Measurements from ENCODE around the gene OPN4.

Gene OPN4

DNA sequence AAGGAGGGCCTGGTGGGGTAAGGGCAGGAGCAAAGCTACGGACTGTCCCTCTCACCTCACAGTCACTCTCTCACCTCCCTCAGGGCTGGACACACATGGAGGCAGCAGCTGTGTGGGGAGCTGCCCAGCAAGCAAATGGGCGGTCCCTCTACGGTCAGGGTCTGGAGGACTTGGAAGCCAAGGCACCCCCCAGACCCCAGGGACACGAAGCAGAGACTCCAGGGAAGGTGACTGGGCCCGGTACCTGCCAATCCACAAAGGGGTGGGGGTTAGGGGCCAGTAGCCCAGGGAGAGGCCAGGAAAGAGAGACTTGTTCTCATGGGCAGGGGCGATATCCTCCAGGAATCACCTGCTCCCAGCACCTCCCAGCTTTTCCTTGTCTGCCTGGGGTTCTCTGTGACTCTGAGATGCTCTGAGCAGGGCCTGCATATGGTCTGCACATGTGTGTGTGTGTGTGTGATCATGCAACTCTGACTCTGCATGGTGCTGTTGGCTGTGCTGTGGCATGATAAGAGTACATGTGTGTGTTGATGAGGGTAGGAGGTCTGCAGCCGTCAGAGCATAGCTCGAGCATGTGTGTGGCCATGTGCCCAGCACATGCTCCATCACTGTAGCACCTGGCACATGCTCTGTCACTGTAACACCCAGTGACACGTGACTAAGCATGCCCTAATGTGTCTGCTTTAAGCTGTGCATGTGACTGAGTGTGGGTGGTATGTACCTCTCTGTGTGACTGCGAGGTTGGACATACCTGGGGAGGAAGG lies 9.4 kb downstream of the OPN4 start:
- no peak for DNase-seq

DNA sequence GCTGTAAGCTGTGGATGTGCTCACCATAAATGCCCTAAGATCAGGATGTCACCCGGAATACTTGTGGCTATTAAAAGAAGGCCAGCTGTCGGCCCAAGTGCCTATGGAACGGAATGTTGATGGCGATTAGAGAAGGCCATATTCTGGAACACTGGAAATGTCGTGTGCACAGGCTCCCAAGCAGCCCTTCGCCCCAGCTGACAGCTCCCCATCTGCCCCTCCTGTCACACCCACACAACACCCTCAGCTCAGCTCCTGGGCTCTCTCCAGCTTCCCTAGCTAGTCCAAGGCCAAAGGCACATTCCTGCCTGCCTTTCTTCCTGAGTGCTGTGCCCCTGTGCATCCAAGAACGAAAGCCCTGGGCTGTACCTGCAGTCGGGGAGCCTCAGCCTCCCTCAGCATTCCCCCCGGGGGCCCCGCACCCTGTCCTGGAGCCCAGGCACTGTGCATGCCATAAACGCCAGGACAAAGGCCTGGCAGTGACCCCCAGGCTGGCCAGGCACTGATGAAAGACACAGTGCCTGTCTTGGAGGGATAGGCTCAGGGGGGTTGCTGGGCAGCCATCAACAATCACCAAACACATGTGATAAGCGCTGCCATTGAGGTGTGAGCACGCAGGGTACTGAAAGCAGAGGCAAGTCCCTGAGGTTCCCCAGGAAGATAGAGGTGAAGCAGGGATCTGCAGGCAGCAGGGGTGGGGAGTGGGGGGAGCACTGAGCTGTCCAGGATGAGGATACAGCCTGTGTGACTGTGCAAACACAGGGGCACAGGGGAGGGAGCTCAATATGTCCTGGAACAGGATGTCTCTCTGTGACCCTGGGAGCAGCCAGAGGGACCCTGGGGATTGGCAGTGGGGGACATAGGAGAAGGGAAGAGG lies 10.2 kb downstream of the OPN4 start:
- no peak for DNase-seq

DNA sequence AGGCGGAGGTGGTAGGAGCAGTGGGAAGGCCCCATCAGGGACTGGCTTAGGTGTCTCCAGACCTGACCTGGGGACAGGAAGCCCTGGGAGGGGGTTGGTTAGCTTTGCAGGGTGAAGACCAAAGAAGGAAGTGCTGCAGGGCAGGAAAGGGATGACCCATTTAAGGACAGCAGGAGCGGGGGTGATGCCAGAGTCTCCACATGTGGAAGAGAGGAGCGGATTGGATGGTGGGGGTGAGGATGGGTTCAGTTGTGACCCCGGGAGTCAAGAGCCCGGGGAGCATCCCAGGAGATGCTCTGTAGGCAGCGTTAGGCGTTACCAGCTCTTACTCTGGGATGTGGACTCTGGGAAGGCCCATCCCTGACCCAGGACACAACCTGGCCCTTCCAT lies 10.9 kb downstream of the OPN4 start:
- no peak for DNase-seq

DNA sequence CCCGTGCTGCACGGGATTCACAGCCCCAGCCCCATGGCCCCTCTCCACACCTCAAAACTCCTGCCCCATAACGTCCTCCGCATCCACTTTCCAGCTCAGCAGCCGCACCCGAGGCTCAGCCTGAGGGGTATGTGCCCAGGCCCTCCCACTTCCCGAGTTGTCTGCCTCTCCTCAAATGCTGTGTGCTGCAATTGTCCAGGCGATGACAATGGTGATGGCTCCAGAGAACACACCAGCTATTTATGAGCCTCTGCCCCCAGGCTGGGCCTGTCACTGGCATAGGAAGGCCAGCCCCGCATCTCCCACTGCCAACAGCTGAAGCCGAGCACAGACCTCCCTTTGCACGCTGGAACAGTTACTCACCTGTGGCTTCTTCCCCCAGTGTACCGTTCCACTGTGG lies 11.5 kb downstream of the OPN4 start:
- DNase-seq: no peak

DNA sequence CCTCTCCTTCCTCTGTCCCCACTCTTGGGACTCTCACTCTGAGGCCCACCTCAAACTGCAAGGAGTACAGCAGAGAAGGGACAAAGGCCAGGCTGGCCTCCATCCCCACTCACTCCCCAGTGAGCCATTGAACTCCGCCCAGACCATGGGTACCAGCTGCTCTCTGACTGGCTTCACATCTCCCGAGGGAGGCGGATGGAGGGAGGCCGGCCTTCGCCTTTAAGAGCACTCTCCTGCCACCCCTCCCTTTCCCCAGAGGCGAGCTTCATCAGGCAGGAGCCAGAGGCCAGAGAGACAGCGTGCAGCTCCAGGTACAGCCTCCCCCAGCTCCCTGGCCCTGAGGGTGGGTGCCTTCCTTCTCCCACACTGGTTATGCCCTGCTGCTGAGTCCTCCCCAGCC lies 12.2 kb downstream of the OPN4 start:
- no peak for DNase-seq

DNA sequence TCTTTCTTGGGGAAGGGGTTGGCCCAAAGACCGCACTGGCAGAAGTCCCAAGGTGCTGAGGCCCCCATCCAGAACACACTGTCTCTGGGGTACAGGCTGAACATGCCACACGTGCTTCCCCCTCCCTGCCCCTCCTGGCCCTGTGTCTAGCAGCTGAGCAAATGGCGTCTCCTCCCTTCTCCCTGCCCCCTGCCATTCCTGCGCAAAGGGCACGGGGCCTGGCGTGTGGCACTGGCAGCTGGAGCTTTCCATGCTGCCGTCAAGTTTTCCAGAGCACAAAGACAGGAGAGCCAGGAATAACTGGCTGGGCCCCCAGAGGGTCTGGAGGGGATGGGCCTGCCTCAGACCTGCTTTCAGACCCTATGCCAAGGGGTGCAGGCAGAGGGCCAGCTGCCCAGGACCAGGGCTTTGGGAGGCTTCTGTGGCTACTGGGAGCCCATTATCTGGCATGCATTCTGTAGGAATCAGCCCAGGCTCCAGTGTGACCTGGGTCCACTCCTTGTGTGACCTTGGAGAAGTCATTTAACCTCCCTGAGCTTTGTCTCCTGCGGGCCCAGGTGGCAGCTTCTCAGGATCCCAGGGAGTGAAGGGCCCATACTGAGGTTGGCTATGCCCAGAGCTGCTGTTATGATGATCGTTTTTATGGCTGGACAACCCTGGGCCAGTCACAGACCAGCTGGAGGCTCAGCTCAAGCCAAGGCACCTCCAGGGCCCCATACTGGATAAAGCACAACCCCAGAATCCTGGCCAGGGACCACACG lies 13.3 kb downstream of the OPN4 start:
- DNase-seq: no peak

DNA sequence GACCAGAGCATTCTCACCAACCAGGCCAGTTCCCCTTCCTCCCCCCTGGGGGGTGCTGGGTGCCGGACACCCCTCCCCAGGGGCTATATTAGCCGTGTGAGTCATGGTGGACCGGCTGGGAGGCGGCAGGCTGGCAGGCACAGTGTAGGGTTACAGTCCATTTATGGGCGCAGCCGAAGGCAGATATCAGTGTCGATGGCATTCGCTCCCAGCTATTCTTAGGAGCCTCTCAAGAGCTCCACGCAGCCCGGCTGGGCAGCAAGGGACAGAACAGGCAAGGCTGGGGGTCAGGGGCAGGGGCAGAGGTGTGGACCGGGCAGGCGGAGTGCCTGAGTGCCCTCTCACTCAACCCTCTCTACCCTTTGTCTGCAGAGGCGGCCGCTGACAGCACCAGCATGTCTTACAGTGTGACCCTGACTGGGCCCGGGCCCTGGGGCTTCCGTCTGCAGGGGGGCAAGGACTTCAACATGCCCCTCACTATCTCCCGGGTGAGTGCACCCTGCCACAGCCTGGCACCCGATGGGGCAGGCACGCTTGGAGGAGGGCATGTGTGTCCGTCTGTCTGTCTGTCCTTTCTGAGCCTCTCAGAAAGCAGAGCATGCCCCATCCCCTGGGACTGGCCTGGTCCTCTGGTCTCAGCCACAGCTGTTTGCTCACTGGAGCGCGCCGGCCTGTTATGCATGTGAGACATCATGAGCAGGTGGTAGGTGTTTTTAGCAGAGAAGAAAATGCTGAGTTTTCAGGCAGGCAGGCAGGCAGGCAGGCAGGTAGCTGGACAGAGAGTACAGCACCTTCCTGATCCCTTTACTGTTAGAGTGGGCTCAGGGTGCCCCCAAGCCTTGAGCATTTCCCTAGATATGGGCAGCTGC lies 14.2 kb downstream of the OPN4 start, which contains the start of gene LDB3:
Gene LDB3 (plus strand): TSS at position 215 of the 869 bp plus-strand sequence. CDS start 181 bp downstream, at position 396.
- peak; percentile 73 for DNase-seq

DNA sequence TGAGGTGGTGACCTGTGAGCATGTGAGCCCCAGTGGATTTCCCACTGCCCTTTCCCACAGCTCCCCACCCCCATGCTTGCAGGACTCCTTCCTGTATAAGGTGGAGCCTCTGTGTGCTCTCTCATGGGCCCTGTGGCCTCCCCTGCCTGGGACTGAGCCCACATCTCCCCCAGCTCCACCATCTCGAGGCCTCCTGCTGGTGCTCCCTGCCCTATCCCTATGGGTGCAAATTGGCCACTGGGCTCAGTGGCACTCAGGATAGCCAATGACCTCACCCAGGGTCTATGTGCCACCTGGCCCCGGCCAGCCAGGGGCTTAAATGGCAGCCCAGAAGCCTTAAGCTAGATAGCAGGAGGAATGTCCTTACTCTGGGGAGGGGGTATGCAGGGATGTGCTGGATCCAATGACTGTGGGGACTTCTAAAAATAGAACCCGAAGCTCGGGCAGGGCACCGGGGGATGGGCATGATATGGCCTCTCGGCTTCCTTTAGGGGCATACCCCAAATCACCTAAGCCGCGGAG lies 16.0 kb downstream of the OPN4 start:
- DNase-seq: no peak

DNA sequence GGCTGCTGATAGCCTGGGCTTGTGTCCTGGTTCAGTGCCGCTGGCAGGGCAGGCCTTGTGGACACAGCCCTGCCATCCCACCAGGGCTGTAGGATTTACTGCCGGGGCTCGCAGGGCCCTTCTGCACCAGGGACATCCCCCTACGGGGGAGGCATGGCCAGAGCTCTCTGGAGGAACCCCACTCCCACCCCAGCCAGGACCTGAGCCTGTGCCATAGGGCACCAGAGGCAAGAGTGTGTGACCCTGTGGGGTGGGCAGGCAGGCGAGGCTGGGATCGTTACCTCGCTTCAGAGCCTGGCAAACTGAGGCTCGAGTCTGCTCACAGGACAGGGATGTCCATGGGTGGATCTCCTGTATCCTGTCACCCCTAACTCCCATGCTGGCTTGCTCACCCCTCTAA lies 16.5 kb downstream of the OPN4 start:
- no peak for DNase-seq

DNA sequence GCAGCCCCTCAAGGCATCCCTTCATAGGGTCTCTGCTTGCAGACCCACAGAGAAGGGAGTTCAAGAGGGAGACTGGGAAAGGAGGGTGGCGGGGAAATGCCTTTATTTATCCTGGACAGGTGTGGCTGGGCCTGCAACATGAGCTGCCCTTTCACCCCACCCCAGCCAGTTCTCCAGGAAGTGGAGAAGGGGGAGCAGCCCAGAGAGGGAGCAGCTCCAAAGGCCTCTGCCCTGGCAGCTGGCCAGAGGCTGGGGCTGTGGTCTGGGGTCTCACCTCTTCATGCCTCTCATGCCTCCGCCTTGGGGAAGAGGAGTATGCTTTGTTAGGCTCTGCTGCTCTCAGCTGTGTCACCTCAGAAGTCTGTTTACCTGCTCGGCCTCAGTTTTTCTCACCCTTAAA lies 17.1 kb downstream of the OPN4 start:
- DNase-seq: no peak

DNA sequence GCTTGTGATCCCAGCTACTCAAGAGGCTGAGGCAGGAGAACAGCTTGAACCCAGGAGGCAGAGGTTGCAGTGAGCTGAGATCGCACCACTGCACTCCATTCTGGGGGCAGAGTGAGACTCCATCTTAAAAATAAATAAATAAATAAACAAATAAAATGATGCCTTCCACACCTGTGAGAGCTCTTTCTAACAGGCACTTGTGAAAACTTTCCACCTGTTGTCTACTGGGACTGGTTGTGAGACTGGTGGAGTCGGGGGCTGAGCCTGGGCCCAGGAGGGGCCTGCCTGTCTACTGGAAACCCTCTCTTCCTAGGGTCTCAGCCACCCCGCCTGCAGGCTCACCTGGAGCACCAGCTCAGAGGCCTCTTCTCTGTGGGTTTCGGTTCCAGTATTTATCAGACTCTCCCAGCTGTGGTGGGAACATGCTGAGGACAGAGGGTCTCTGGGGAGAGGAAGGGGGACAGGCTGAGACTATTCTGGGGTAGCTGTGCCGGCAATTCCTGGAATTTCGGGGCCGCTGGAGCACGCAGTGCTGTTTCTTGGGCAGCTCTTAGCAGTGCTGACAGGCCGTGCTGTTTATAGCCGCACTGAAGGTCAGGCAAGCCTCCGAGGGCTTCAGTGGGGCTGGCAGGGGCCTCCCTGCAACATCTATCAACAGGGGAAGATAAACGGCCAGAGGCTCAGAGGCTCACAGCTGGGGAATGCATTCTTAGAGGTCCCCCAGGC lies 17.8 kb downstream of the OPN4 start:
- peak; percentile 18 for DNase-seq

DNA sequence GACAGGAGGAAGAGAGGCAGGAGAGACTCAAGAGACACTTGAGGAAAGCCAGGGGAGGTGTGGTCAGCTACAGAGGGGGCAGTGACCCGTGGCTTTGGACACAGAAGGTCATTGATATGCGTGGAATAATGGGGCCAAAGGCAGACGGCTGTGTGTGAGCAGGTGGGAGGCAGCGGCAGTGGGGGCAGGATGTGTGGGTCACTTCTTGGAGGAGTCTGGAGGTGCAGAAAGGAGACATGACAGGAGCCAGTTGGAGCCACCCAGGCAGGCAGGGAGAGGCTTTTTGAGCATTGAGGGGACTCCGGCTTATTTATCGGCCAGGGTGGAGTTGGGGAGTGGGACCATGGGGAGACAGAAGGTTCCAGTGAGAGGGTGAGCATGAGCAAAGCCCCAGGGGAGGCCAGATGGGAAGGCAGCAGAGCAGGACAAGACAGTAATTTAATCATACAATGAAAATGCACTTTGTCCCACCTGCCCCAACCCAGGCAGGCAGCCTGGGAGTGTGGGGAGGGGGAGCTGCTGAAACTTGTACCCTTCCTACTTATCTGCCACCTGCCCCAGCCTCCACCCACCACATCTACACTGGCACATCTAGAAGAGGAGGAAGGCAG lies 19.0 kb downstream of the OPN4 start:
- DNase-seq: no peak

DNA sequence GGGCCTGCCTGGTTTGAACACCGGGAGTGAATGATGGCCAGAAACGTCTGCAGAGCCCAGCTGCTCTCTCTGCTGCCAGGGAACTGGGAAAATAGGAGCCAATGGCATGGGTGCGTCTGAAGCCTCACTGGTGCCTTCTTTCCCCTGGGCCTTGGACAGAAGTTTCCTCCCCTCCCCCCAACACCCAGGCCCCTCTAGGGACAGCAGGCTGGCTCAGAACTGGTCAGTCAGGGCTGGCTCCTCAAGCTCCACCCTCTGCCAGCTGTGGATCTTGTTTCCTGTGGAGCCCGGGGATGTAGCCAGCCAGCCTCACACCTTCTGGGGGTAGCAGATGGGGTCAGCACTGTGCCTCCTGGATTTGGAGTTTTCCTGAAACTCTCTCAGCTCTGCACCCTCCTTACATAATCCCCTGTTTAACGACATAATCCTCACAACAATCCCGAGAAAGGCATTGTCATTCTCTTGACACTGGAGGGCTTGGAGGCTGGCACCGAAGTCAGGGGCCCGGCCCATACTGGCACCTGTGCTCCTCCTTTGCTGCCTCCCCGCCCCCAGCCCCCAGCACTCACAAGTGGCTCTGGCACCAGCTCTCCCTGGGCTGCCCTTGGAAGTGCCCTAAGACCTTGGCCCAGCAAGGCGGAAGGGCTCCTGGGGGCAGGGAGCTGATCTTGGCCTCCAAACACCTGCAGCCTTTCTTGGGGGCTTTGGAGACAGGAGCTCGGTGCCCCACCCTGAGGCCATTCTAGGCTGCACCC lies 19.7 kb downstream of the OPN4 start:
- no peak for DNase-seq

DNA sequence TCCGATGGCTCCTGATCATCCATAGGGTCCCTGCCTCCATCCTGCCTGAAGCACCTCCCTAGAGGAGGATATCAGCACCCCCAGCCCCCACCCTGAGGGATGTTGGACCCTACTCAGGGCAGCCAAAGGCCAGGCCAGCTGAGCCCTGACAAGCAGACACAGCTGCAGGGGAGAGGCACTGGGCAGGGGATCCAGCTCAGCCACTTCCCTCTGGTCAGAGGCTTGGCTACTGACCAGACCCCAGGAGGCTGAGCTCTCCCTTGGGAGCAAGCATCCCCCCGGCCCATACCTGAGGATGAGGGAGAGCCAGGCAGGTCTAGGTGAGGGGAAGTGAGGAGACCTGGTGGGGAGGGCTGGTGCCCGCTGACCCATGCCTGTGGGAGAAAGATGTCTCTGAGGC lies 20.6 kb downstream of the OPN4 start:
- no peak for DNase-seq

DNA sequence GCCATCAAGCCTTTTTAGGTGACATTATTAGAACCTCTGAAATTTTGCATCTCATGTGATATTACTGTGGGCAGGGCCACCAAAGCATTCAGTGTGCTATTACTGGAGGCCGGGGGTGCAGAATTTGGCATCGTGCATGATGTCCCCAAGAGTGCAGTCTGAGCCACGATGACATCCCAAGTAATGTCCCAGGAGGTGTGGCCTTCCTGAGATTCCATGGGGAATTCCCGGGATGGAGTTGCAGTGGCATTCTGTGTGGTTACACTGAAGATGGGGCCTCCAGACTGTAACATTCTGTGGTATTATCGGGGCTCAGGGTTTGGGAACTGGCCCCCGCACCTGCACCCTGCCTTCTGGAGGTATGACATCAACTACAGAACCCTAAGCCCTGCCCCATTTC lies 23.0 kb downstream of the OPN4 start:
- DNase-seq: no peak

DNA sequence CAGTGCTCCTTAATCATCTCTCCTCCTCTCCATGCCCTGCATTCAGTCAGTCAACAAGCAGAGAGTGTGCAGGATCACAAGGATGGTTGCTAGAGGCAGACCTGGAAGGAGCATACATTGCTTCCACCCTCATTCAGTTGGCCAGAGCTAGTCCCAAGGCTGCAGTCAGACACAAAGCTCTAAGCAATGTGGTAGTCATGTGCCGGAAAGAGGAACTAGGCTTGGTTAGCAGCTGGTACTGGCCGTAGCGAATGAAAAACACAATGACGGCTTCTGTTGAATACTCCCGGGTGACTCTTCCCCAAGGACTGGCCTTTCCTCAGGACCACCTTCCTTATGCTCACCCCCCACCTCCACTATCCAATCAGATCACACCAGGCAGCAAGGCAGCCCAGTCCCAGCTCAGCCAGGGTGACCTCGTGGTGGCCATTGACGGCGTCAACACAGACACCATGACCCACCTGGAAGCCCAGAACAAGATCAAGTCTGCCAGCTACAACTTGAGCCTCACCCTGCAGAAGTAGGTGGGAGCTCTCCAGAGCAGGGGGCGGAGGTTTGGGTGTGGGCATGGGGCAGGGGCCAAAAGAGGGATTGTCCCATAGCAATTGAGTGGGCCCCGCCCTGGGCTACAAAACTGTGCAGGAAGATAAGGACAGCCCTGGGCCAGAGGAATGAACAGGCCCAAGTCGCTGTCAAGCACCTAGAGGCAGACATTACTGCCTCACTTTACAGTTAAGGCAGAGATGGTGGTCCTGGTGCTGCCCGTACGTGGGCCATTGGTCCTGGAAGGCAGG lies 24.8 kb downstream of the OPN4 start:
- DNase-seq: no peak

DNA sequence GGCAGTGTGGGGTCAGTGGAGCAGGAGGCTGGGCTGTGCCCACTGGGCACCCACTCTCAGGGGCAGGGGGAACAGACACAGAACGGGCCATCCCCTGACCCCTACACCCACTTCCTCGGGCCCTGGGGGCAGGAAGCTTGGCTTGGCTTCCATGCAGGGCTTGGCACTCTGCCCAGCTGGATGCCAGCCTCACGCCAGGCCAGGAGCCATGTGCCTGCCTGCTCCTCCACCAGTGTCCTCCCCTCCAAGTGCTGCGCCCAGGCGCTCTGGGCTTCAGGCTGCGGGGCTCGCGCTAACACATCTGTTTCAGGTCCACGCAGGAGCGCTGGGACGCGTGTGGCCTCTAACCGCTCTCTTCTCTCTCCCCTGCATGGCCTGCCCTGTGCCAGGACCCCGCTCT lies 26.7 kb downstream of the OPN4 start:
- no peak for DNase-seq

DNA sequence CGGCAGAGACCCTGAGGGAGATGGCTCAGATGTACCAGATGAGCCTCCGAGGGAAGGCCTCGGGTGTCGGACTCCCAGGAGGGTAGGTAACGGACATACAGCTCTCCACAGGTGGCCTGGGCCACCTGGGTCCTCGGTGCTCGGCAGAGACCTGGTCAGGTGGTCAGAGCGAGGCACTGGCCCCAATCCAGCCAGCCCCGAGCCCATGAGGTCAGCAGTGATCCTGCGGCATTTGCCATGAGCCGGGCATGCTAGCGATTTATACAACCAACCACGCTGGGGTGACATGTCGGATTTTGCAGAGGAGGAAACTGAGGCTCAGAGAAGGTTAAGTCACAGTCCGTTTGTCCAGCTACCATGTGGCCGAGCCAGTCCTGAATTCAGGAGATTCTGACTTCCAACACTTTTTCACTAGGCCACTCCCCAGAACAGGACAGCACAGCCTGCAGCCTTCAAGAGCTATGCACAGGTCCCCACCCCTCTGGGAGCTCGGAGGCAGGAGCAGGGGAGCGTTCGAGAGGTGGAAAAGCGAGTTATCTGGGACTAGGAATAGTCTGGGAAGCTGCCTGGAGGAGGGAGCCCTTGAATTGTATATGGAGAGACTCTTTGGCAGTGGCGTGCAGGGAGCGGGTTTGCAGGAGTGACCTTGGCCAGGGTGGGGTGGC lies 27.5 kb downstream of the OPN4 start:
- DNase-seq: no peak

DNA sequence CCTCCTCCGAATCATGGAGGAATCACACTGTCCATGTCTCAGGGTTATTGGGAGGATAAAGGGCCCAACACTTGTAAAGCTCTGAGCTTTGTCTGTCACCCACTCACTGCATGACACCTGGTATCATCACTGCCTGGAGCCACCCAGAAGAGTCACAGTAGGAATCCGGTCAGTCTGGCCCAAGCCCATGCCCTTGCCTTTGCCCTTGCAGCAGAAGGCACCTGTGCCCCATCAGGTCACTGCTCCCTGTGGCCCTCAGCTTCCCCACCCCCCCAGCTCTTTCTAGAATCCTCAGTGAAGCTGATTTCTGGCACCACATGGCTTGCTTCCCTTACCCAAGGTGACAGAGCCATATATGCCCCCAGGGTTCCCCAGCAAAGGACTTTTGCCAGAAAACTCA lies 28.3 kb downstream of the OPN4 start:
- no peak for DNase-seq

Data from fibroblast of skin of right quadriceps (primary cell).